Mammary epithelial cell (primary cell): Measurements from ENCODE around the gene RAC2.

ENCODE experiments used
- CTCF ChIP-seq, 2 donors: IDR thresholded peaks in 1 of 2; conservative IDR thresholded peaks in 1 of 2; 2 replicates each; pipeline ENCODE4 v1.5.1; 2011 to 2012; ENCODE audit warnings: inconsistent platforms in 2 of 2, low read length in 2 of 2, mild to moderate bottlenecking in 2 of 2, control low read depth in 1 of 2, low read depth in 1 of 2; ENCODE audit not compliant: insufficient read depth in 1 of 2; ENCODE audit errors: extremely low read depth in 1 of 2
- EZH2 ChIP-seq: IDR thresholded peaks from 2 replicates; pipeline ENCODE4 v1.6.1; 2012; ENCODE audit warnings: low read length, inconsistent platforms, borderline replicate concordance

- TF ChIP-seq EZH2 (no peak), CTCF (conservative IDR thresholded peaks at IDR 0.05 in 1 of 2, IDR thresholded peaks at IDR 0.05 in 1 of 2; ENCODE audit: extremely low read depth in 1 of 2, insufficient read depth in 1 of 2, low read depth in 1 of 2, low read length in 2 of 2) (peak; percentile 70 to 87)
Measured at GRCh38 chr22:37267135-37267587, 23.1 kb upstream of the RAC2 start.
